Osteoblast (primary cell): Measurements from ENCODE around the gene OR5T2. TPM values are rescaled to one million over a fixed set of nuclear protein-coding genes. Genes with fewer than 3 reads are reported as not detected.

Experiments used
- DNase-seq: peaks from one replicate; pipeline ENCODE4 v3.0.0; 2011; ENCODE audit warnings: low spot score, mixed read lengths; ENCODE audit not compliant: insufficient read length; ENCODE audit errors: missing footprints
- H2AFZ ChIP-seq: 2 replicates; pipeline ENCODE4 v1.6.0; 2011; ENCODE audit warnings: mild to moderate bottlenecking, low read length
- H3K27ac ChIP-seq: 2 replicates; pipeline ENCODE4 v1.5.1; 2011; ENCODE audit warnings: mild to moderate bottlenecking, low read depth, low read length, moderate library complexity
- H3K27me3 ChIP-seq: 2 replicates; pipeline ENCODE4 v1.6.0; 2012; ENCODE audit warnings: mild to moderate bottlenecking, control low read depth, inconsistent platforms, low read length, moderate library complexity; ENCODE audit not compliant: insufficient read depth
- H3K36me3 ChIP-seq: 2 replicates; pipeline ENCODE4 v1.5.1; 2011; ENCODE audit warnings: mild to moderate bottlenecking, low read length, control low read depth, moderate library complexity; ENCODE audit not compliant: insufficient read depth
- H3K4me1 ChIP-seq: 2 replicates; pipeline ENCODE4 v1.5.1; 2011; ENCODE audit warnings: mild to moderate bottlenecking, low read length, control low read depth, moderate library complexity; ENCODE audit not compliant: insufficient read depth
- H3K4me2 ChIP-seq: 2 replicates; pipeline ENCODE4 v1.6.0; 2011; ENCODE audit warnings: mild to moderate bottlenecking, low read length; ENCODE audit not compliant: insufficient read depth
- H3K4me3 ChIP-seq: fragments of 200-600 bp; sonication (generic); 3 replicates; pipeline ENCODE4 v1.5.1; 2012; ENCODE audit warnings: mild to moderate bottlenecking, low read length, inconsistent platforms; ENCODE audit not compliant: insufficient read depth
- H3K79me2 ChIP-seq: 2 replicates; pipeline ENCODE4 v1.6.0; 2012; ENCODE audit warnings: mild to moderate bottlenecking, low read length, control low read depth, inconsistent platforms; ENCODE audit not compliant: insufficient read depth
- H3K9me3 ChIP-seq: 2 replicates; pipeline ENCODE4 v1.5.1; 2011; ENCODE audit warnings: low read depth, low read length, control low read depth
- H4K20me1 ChIP-seq: 2 replicates; pipeline ENCODE4 v1.6.0; 2012; ENCODE audit warnings: mild to moderate bottlenecking, low read length, control low read depth; ENCODE audit not compliant: insufficient read depth
- total RNA-seq: library from RNA; depleted of rRNA; stranded (reverse); fragments of >200 nt; gene quantifications from 2 replicates; pipeline ENCODE4 v1.2.3, GENCODE V29; 2012
- TF ChIP-seq, protein P1 (sequence below): IDR thresholded peaks from 2 replicates; pipeline ENCODE4 v1.5.1; 2011; ENCODE audit warnings: mild to moderate bottlenecking, low read depth, low read length, moderate library complexity; ENCODE audit errors: extremely low read depth

The OR5T2 gene
- total RNA-seq, 1 donor: not detected

DNA sequence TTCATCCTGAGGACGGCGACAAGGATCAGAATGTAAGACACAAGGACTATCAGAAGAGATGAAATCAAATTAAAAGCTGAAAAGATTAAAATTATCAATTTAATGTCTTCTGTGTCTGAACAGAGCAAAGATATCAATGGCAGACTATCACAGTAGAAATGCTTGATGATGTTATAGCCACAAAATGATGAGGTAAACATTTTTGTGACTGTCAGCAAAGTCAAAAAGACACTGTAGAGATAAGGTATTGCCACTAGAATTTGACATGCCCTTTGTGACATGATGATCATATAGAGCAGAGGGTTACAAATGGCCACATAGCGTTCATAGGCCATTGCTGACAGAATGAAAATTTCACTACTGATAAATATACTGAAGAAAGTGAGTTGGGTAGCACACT is 45.5 kb downstream of the OR5T2 start:
- Histone ChIP-seq H3K9me3 (no peaks in the 10 kb centered on the region), H3K27ac (no peak overlapping the region), H3K79me2 (no peaks in the 10 kb centered on the region), H4K20me1 (no peaks in the 10 kb centered on the region), H3K36me3 (no peaks in the 10 kb centered on the region), H3K4me2 (no peak overlapping the region), H3K4me1 (no peaks in the 10 kb centered on the region), H3K4me3 (no peak overlapping the region), H2AFZ (no peak overlapping the region), H3K27me3 (no peaks in the 10 kb centered on the region)
- TF ChIP-seq, protein P1, sequence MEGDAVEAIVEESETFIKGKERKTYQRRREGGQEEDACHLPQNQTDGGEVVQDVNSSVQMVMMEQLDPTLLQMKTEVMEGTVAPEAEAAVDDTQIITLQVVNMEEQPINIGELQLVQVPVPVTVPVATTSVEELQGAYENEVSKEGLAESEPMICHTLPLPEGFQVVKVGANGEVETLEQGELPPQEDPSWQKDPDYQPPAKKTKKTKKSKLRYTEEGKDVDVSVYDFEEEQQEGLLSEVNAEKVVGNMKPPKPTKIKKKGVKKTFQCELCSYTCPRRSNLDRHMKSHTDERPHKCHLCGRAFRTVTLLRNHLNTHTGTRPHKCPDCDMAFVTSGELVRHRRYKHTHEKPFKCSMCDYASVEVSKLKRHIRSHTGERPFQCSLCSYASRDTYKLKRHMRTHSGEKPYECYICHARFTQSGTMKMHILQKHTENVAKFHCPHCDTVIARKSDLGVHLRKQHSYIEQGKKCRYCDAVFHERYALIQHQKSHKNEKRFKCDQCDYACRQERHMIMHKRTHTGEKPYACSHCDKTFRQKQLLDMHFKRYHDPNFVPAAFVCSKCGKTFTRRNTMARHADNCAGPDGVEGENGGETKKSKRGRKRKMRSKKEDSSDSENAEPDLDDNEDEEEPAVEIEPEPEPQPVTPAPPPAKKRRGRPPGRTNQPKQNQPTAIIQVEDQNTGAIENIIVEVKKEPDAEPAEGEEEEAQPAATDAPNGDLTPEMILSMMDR: no peak
- no peak for DNase-seq

DNA sequence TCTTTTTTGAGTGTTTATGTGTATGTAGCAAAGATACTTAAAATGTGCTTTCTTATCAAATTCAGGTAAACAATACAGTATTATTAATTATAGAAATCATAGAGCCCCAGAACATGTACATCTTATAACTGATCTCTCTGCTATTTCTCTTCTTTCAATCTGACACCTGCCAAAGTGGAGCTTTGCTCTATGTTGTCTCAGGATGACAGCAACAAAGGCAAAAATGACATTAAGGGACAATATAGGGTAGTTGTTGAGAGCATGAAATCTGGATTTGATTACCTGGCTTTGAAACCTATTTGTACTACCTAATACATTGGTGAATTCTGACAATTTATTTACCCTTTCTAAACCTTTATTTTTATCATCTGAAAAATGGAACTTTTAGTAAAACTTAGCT is 50.6 kb downstream of the OR5T2 start:
- Histone ChIP-seq H4K20me1 (no peaks in the 10 kb centered on the region), H2AFZ (no peak overlapping the region), H3K27ac (no peak overlapping the region), H3K4me3 (no peak overlapping the region), H3K79me2 (no peaks in the 10 kb centered on the region), H3K4me2 (no peak overlapping the region), H3K9me3 (peaks cover 2% of the 10 kb centered on the region), H3K4me1 (no peaks in the 10 kb centered on the region), H3K36me3 (no peaks in the 10 kb centered on the region), H3K27me3 (no peaks in the 10 kb centered on the region)
- TF ChIP-seq, protein P1: no peak
- DNase-seq: no peak

Other genes with a start within 250 kb of the OR5T2 start
- not detected in 2 replicates for gene OR5F1, start 239.6 kb downstream of the OR5T2 start, total RNA-seq
- gene OR5AS1, start 206.6 kb downstream of the OR5T2 start, total RNA-seq: not detected in 2 replicates
- gene OR8I2, start 140.9 kb downstream of the OR5T2 start, total RNA-seq: not detected in 2 replicates
- not detected in 2 replicates for gene OR8H2, start 130.6 kb downstream of the OR5T2 start, total RNA-seq
- not detected in 2 replicates for gene OR8H3, start 111.9 kb downstream of the OR5T2 start, total RNA-seq
- gene OR8J3, start 94.1 kb downstream of the OR5T2 start, total RNA-seq: not detected in 2 replicates
- gene OR8K5, start 73.9 kb downstream of the OR5T2 start, total RNA-seq: not detected in 2 replicates
- gene OR5J2, start 57.6 kb downstream of the OR5T2 start, total RNA-seq: not detected in 2 replicates
- not detected in 2 replicates for gene OR5T3, start 18.0 kb upstream of the OR5T2 start, total RNA-seq
- not detected in 2 replicates for gene OR5T1, start 39.9 kb upstream of the OR5T2 start, total RNA-seq
- not detected in 2 replicates for gene OR8H1, start 58.0 kb upstream of the OR5T2 start, total RNA-seq
- not detected in 2 replicates for gene OR8K3, start 80.9 kb upstream of the OR5T2 start, total RNA-seq
- not detected in 2 replicates for gene OR8K1, start 111.8 kb upstream of the OR5T2 start, total RNA-seq
- gene OR8J1, start 120.0 kb upstream of the OR5T2 start, total RNA-seq: not detected in 2 replicates
- not detected in 2 replicates for gene OR8U1, start 141.4 kb upstream of the OR5T2 start, total RNA-seq
- gene OR5AL1, start 178.4 kb upstream of the OR5T2 start, total RNA-seq: not detected in 2 replicates
- not detected in 2 replicates for gene OR5M3, start 239.1 kb upstream of the OR5T2 start, total RNA-seq